Lower leg skin (tissue), 4 donors: ENCODE results near the gene PPP2R3A. TPM values are rescaled to one million over a fixed set of nuclear protein-coding genes. Genes with fewer than 3 reads are reported as not detected.
"Not testable (repeated sequence)": the region's sequence is repeated elsewhere in the genome, so short reads cannot be mapped to it uniquely, and the experiment has no call there.

Experiments
- DNase-seq, 2 donors: peaks; one replicate each; pipeline ENCODE4 v3.0.0-alpha.2; 2019; ENCODE audit warnings: low spot score in 2 of 2
- H3K4me3 ChIP-seq: fragments of 200-600 bp; sonication (generic); 2 replicates; pipeline ENCODE4 v1.5.1; 2017; ENCODE audit warnings: mild to moderate bottlenecking, low read depth; ENCODE audit not compliant: poor library complexity, severe bottlenecking
- POLR2A ChIP-seq, 2 donors: fragments of 450-650 bp; IDR thresholded peaks; one replicate each; pipeline ENCODE4 v1.6.1; 2016 to 2017; ENCODE audit warnings: antibody characterized with exemption in 2 of 2, mild to moderate bottlenecking in 1 of 2, moderate library complexity in 1 of 2
- WGBS, 2 donors: methylation state at CpG; one replicate each; pipeline ENCODE4 v1.1.5; 2018; 5-methylcytosine and 5-hydroxymethylcytosine counted together
- intact Hi-C: fragments of 100-400 bp; cut with DNase I; formaldehyde crosslinking; loops from one replicate; pipeline ENCODE4 v1.15.0; 2023; ENCODE audit warnings: low total_unique reads
- total RNA-seq, 4 donors: library from RNA; depleted of rRNA; stranded (reverse); fragments of >200 nt; gene quantifications; one replicate each; pipeline ENCODE4 v1.1.0, GENCODE V29; 2016
- TF ChIP-seq, protein P1 (sequence below), 3 donors: fragments of 450-650 bp; IDR thresholded peaks; one replicate each; pipeline ENCODE4 v1.5.1; 2016; ENCODE audit warnings: antibody characterized with exemption in 3 of 3, mild to moderate bottlenecking in 3 of 3, moderate library complexity in 2 of 3

The PPP2R3A gene
- total RNA-seq, 4 donors from 2014 or later: 36.8 to 39.7 (median 38.5) TPM

DNA sequence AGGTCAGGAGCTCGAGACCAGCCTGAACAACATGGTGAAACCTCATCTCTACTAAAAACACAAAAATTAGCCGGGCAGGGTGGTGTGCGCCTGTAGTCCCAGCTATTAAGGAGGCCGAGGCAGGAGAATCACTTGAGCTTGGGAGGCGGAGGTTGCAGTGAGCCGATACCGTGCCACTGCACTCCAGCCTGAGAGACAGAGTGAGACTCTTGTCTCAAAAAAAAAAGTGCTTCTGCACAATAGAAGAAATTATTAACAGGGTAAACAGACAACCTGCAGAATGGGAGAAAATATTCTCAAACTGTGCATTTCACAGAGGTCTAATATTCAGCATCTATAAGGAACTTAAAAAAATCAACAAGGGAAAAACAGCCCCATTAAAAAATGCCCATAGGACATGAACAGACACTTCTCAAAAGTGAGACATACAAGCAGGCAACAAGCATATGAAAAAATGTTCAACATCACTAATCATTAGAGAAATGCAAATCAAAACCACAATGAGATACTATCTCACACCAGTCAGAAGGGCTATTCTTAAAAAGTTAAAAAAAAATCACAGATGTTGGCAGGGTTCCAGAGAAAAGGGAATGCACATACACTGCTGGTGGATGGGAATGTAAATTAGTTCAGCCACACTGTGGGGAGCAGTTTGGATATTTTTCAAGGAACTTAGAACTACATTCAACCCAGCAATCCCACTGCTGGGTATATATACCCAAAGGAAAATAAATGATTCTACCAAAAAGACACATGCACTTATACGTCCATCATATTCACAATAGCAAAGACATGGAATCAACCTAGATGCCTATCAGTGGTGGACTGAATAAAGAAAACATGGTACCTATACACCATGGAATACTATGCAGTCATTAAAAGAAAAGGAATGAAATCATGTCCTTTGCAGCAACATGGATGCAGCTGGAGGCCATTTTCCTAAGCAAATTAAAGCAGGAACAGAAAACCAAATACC, 155.1 kb downstream of the PPP2R3A start:
- WGBS, 2 donors: 94 to 99% methylated on average over 8 of the region's 8 CpGs
- no peak for TF ChIP-seq POLR2A (IDR thresholded peaks at IDR 0.05)
- TF ChIP-seq, protein P1, sequence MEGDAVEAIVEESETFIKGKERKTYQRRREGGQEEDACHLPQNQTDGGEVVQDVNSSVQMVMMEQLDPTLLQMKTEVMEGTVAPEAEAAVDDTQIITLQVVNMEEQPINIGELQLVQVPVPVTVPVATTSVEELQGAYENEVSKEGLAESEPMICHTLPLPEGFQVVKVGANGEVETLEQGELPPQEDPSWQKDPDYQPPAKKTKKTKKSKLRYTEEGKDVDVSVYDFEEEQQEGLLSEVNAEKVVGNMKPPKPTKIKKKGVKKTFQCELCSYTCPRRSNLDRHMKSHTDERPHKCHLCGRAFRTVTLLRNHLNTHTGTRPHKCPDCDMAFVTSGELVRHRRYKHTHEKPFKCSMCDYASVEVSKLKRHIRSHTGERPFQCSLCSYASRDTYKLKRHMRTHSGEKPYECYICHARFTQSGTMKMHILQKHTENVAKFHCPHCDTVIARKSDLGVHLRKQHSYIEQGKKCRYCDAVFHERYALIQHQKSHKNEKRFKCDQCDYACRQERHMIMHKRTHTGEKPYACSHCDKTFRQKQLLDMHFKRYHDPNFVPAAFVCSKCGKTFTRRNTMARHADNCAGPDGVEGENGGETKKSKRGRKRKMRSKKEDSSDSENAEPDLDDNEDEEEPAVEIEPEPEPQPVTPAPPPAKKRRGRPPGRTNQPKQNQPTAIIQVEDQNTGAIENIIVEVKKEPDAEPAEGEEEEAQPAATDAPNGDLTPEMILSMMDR (IDR thresholded peaks at IDR 0.05): no peak
- no peak for DNase-seq
- no peak overlapping the region for H3K4me3 ChIP-seq
- intact Hi-C loops: no loop called here

DNA sequence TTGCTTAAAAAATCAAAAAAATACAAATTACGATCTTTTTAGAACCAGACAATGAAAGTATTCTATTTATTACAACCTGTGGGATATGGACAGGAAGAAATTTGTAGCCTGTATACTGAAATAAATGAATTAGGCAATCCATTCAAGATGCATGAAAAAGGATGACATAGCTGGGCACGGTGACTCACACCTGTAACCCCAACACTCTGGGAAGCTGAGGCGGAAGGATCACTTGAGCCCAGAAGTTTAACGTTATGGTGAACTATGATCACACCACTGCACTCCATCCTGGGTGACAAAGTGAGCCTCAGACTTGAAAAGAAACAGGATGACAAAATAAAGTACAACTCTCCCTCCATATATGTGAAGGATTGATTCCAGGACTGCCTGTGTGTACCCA, 156.5 kb downstream of the PPP2R3A start:
- WGBS, 2 donors: 93 to 95% methylated on average over 4 of the region's 4 CpGs
- intact Hi-C loops: no loop called here

DNA sequence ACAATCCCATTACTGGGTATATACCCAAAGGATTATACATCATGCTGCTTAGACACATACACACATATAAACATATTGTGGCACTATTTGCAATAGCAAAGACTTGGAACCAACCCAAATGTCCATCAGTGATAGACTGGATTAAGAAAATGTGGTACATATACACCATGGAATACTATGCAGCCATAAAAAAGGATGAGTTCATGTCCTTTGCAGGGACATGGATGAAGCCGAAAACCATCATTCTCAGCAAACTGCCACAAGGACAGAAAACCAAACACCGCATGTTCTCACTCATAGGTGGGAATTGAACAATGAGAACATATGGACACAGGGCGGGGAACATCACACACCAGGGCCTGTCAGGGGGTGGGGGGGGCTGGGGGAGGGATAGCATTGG, 166.1 kb downstream of the PPP2R3A start:
- WGBS, 2 donors: 96 to 99% methylated on average over 3 of the region's 3 CpGs
- H3K4me3 ChIP-seq, intact Hi-C loops, DNase-seq: not testable (repeated sequence)

More for the DNA sequence above, 156.5 kb downstream of the PPP2R3A start:
- no peak overlapping the region for H3K4me3 ChIP-seq
- DNase-seq: no peak
- TF ChIP-seq POLR2A (IDR thresholded peaks at IDR 0.05): no peak
- TF ChIP-seq, protein P1 (IDR thresholded peaks at IDR 0.05): no peak

DNA sequence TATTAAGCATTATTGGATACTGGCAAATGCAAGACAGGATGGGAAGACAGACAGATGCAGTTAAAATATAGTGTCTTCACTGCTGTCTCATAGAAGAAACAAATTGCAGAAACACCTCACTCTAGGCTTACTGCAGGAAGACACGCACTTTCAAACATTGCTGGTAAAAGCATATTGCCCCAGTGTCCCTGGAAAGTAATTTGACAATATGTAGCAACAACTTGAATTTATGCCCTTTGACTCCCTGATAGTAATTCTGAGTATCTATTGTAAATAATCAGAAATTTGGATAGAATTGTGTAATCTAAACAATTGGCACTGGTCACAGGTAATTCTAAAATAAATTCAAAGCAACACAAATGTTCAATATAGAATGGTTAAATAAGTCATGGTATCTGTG, 168.6 kb downstream of the PPP2R3A start:
- intact Hi-C loops: no loop called here
- TF ChIP-seq, protein P1 (IDR thresholded peaks at IDR 0.05): no peak
- TF ChIP-seq POLR2A (IDR thresholded peaks at IDR 0.05): no peak
- 89 to 100% methylated on average over 1 of the region's 1 CpG for WGBS, 2 donors
- H3K4me3 ChIP-seq: no peak overlapping the region
- no peak for DNase-seq

DNA sequence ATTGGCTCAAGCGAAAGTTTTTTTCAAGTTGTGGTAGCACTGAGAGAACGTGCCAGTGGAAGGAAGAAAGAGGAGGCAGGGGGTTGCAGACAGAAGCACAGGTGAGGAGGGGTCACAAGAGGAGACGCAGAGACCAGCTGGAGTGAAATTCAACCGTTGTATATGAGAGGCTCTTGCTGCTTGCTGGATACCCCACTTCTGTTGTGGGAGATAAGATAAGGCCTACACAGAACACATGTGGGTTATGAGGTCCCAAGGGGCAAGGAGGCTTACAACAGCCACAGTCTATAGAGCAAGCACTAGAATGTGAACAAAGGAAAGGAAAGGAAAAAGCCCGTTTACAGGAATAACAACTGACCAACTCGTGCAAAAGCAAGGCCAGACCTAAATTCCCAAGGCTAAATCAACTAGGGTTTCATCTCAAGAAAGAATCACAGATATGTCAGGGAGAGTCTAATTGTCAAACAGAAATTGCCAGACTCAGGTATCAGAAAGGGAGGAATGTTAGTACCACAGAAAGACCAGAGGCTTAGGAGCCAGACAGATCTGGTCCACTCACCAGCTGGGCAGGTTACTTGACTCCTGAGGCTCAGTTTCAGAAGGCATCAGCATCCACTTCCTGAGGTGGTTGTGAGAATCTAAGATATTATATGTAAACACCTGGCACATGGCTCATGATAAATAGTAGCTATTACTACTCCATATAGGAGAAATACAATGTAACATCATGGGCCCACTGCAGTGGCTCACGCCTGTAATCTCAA, 169.7 kb downstream of the PPP2R3A start:
- TF ChIP-seq POLR2A (IDR thresholded peaks at IDR 0.05): no peak
- TF ChIP-seq, protein P1 (IDR thresholded peaks at IDR 0.05): no peak
- intact Hi-C loops: no loop called here
- 79 to 81% methylated on average over 7 of the region's 7 CpGs for WGBS, 2 donors
- no peak overlapping the region for H3K4me3 ChIP-seq
- no peak for DNase-seq

DNA sequence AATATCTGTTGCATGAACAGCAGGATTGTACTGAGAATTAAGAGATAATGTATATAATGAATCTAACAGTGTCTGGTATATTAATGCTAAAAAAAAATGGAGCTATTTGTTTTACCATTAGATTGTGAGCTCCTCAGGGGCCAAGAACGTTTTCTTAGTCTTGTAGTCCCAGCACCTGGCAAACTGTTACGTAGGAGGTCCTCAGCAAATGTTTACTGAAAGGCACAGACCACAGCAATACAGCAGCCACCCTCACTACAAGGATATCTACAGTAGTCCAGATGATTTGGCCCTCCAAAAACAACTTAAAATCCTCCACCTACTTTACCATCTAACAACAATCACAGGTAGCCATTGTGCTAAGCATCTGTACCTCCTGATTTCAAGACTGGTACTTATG, 170.9 kb downstream of the PPP2R3A start:
- no peak overlapping the region for H3K4me3 ChIP-seq
- 73 to 74% methylated on average over 2 of the region's 2 CpGs for WGBS, 2 donors
- intact Hi-C loops: no loop called here
- no peak for DNase-seq
- TF ChIP-seq, protein P1 (IDR thresholded peaks at IDR 0.05): no peak
- no peak for TF ChIP-seq POLR2A (IDR thresholded peaks at IDR 0.05)
